Measurements from ENCODE around the gene NUDT14. TPM values are rescaled to one million over a fixed set of nuclear protein-coding genes. Genes with fewer than 3 reads are reported as not detected.

NUDT14 gene
- total RNA-seq, 1 donor from 2014 or later = 11.5 TPM

DNA sequence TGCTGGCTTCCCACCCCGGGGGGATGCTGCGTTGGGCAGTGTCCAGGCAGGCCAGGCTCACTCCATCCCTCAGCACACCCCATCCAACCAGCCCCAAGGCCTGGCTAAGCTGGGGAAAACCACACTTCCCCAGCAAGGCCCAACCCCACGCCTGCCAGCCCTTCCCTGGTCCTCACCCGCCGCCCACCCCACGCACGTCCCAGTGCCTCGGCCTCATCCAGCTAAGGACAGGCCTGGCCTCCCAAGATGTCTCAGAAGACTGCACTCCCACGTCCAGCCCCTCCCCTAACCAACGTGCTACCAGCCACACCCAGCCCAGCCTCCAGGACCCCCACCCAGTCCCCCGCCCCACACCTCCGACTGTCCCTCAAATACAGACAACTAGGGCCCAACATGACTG lies 22.3 kb downstream of the NUDT14 start:
- DNase-seq = no peak

DNA sequence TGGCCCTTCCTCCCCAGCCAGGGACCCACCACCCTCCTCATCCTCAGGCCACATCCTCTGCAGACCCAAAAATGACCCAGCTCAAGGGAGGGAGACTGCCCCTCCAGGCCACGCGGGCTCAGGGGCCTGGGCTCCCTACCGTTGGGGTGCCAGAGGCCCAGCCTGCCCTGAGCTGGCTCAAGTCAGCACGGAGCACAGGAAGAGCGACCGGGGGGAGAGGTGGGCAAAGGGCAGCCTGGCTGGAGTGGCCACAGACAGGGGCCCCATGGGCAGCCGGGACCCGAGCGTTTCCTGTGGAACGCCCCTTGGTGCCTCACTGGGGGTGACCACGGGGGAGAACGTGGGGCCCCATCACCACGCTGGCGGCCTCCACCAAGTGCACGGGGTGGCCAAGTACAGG lies 23.2 kb downstream of the NUDT14 start:
- DNase-seq = no peak

DNA sequence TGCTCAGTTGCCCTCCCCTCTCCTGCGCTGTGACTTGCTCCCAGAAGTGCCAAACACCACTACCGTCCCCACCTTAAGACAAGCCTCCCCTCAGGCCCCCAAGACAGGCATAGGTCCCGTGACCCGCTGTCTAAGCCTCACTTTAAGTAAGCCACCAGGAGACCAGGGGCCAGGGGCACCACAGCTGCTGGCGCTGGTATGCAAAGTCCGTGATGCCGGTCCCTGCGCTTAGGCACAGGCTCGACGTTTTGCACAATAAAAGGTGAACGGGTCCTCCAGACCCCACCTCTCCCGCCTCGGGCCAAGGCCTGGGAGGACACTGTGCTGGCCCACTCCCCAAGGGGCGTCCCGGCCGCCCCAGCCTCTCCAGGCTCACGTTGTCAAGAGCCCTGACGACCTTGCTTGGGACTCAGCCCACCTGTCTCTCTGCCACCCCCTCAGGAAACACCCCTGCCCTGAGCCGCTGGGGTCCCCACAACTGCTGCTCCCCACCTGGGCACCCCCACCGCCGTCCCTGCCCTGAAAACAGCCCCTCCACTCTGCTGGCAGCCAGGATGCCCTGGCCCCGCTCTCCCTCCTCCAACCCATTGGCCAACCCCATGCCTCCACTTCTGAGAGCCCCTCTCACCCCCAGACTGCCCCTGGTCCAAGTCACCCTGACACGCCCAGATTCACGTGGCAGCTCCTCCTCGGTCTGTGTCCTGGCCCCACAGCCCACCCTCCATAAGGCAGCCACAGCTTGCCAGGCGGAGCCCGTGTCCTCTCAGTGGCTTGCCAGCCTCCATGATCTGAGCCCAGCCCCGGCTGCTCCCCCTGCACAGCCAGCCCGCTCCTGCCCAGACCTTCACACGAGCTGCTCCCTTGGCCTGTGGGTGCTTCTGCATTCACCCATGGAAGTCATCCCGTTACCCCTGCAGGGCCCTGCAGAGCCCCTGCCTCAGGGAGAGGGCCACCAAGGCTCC lies 24.4 kb downstream of the NUDT14 start:
- no peak for DNase-seq

DNA sequence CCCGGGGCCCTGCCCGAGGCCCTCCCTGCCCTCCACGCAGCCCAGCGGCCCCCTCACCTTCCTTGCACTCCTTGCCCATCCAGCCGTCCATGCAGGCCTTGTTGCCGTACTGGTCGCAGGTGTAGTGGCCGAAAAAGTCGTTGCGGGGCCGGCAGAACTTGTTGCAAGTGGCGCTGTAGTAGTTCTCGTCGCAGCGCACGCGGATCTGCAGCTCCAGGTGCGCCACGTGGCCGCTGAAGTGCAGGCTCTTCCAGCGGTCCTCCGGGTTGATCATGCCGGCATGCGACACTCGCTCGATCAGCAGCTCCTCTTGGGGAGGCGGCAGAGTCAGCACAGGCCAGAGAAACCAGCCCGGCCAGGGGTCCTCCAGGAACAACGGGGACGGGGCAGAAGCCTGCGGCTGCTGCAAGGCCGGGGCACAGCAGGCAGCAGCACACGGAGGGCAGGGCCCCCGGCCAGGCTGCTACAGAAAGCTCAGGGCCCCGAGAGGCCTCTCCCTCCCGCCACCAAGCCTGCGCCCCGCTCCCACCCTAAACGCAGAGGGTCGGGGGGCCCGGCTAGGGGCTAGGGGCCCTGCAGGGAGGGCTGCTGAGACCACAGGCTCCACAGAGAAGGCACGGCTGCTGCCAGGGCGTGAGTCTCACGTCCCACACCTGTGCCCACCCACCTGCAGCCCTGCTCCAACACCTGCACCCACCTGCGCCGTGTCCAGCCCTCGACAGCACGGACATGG lies 25.3 kb downstream of the NUDT14 start:
- DNase-seq = no peak

DNA sequence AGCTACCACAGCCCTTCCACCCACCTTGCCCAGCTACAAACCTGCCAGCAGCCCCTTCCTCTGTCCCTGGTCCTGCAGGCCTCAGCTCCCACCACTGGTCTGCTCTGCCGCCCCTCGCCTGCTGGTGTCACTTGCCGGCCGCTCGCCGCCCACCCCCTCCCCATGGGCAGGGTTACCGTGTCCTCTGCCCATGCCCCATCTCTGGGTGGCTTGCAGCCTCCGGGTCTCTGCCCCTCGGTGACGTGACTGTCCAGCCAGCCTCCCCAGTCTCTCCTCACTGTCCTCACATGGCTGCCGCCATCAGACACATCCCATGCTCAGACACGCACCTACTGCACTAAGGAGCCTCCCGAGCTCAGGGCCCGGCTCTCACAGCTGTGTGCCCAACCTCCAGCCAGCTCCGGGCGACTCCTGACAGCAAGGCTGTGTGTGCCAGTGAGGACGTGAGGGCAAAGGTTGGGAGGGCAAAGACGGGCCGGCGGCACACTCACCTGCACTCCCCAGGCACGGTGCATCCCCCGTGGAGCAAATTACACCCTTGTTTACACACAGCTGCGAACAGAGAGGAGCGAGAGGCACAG lies 26.0 kb downstream of the NUDT14 start:
- no peak for DNase-seq

DNA sequence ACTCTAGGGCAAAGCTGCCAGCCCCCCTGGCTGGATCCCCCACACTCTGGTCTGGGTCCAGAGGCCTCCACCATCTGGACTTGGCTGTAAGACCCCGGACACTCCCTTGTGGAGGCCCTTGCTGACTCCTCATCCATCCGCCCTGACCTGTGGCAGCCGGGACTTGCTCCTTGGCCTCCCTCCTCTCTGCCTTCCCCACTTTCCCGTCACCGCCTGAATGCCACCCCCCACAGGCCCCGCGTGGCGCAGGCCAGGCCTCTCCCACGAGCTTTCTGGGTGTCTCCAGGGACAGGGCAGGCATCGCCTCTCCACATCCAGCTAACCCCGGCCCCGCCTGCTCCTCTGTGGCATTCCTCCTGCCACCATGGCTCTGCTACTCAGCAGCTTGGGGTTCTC lies 26.6 kb downstream of the NUDT14 start:
- DNase-seq = no peak

DNA sequence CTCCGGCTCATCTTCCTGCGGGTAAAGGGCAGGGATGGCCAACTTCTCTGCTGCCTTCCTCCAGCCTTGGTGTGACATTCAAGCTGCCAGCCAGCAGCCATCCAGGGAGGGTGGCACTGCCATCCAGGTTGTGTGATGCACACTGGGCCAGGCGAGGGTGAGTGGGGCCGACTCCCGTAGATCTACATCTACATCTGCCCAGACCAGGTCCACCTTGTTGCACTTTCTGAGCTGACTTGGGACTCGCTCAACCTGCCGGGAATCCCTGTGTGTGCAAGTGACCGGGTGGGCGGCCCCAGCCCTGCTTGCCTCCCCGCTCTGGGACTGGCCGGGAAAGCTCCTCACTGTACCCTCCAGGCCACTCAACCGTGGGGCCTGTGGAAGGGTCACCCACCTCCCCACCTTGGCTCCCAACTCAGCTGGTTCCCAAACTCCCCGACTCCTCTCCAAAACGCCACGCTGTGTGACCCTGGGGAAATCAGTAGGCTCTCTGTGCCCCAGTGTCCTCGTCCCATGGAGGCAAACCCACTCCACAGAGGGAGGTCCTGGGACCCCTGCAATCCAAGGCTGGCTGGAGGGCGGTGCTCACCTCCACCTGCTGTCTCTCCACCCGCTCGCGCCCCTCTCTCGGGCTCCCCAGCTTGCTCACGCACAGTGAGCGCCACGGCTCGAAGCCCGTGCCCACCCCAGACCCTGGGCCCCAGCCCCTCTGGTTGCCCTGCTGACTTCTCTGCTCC lies 27.2 kb downstream of the NUDT14 start:
- no peak for DNase-seq

DNA sequence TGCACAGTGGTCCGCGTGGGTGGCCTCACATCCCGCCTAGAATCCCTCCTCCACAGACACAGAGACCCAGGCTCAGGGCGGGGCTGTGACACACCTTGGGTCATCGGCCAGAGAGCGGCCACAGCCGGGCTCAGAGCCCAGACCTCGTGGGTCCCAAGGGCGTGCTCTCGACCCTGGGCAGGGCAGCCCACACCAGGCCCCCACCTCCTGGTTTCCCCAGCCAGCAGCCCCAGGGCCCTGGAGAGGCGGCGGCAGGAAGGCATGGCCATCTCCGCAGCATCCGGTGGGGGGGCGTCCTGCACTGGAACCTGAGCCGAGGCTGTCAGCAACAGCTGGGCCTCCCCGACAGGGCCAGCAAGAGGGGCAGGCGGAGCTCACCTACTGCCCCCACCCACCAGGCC lies 27.8 kb downstream of the NUDT14 start:
- DNase-seq = peak; percentile 64

DNA sequence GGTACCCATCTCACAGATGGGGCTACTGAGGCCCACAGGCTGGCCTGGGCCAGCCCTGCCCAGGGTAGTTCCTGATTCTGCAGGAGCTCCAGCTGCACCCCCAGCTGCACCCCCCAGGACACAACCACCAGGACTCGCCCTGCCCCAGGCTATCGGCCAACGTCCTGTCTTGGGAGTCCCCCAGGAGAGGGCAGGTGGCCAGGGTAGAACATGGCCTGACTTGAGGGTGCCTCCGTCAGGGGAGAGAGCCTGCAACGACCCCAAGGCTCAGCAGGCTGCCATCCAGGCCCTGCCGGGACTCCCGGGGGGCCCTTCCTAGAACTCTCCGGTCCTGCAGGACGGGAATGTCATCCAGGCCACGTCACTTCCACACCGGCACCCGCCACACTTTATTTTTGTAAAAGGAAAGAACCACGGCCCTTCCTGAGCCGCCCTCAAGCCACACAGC lies 28.3 kb downstream of the NUDT14 start:
- DNase-seq = no peak

DNA sequence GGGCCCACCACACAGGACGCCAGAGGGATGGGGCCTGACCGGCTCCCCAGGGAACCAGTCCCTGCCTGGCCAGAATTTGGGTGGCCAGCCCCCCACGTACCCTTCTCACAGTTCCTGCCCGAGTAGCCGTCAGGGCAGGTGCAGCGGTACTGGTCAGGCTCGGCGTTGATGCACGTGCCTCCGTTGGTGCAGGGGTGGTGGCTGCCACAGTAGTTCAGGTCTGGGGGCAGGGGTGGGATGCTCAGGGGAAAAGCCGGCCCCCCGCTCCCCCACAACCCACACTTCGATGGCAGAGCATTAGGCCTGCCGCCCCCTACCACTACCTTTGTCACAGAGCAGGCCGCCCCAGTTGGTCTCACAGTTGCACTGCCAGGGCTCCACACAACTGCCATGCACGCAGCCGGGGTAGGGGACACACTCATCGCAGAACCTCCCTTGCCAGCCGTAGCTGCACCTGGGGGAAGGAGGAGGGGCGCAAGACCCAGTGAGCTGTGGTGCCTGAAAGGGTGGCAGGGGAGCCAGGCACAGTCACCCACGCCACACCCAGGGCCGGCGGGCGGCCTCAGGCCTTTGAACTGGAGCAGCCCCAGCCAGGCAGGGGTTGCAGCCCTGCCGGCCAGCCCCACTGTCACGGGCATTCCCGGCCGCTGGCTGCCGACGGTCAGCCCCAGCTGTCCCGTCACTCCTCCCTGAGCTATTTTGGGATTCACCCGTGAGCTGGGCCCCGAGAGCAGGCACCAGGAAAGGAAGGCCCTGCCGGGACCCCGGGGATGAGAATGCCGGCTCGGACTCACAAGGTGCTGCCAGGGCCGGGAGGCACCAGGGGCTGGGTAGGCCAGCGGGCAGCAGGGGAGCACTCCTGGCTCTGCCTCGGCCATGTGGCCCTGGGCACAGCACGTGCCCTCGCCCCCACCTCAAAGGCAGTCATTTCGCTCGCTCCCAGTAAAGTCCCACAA lies 29.0 kb downstream of the NUDT14 start:
- DNase-seq = peak; percentile 82

DNA sequence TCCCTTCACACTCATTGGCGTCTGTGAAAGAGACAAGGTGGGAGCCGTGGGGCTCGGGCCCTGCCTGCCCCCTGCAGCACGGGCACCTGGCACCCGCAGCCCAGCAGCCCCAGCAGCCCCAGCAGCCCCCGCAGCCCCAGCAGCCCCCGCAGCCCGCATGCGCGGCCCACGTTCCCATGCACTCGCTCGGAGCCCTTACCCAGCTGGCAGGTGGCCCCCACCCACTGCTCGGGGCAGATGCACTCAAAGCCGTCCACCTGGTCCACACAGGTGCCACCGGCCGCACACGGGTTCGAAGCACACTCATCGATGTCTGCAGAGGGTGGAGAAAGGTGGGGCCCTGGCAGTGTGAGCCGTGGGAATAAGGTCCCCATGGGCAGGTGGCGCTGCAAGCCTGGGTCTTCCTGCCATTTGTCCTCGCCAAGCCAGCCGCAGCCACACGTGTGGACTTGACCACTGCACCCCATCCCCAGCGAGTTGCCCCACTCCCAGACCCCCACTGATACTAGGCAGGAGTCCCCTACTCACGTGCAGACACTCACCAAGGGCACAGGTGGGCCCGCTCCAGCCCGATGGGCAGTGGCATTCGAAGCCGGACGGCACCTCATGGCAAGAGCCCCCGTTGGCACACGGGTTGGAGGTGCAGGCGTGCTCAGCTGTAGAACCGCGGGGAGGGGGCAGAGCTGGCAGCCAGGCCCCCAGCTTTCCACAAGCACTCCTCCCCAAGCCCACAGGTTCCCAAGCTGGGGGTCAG lies 29.9 kb downstream of the NUDT14 start:
- no peak for DNase-seq

DNA sequence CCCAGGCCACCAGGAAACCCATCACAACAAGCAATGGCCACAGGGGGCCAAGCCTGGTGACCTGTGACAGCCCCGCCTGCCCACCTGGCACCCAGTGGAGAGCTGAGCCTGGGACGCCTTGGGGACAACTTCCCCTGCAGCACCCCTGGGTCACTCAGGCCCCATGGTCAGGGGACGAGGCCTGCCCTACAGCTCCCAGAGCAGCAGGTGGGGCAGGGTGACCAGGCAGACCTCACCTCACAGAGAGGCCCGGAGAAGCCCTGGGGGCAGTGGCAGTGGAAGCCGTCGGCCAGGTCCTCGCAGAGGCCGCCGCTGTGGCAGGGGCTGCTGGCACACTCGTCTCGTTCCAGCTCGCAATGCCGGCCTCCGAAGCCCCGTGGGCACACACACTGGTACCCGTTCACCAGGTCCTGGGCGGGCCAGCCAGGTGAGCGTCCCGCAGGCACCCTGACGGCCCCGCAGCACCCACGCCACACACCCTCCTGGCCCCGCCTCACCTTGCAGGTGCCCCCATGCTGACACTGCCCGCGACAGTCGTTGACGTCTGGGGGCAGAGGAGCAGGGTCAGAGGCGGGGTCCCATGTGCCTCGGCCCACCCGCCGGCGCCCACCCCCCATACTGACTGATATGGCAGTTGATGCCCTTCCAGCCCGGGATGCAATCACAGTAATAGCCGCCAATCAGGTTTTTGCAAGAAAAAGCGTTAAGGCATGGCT lies 30.6 kb downstream of the NUDT14 start:
- no peak for DNase-seq

DNA sequence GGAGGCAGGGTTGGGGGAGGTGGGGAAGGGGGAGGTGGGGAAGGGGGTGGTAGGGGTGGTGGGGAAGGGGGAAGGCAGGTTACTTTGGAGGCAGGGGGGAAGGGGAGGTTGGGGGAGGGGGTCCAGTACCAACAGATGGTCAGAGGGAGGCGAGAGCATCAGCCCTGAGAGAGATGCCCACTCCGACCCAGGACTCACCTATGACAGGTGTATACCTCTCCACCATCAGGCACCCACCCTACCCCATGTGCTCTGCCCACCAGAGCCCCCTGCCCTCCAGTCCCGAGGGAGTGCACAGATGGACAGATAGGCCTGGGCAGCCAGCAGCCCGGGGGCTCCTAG lies 31.1 kb downstream of the NUDT14 start:
- no peak for DNase-seq

DNA sequence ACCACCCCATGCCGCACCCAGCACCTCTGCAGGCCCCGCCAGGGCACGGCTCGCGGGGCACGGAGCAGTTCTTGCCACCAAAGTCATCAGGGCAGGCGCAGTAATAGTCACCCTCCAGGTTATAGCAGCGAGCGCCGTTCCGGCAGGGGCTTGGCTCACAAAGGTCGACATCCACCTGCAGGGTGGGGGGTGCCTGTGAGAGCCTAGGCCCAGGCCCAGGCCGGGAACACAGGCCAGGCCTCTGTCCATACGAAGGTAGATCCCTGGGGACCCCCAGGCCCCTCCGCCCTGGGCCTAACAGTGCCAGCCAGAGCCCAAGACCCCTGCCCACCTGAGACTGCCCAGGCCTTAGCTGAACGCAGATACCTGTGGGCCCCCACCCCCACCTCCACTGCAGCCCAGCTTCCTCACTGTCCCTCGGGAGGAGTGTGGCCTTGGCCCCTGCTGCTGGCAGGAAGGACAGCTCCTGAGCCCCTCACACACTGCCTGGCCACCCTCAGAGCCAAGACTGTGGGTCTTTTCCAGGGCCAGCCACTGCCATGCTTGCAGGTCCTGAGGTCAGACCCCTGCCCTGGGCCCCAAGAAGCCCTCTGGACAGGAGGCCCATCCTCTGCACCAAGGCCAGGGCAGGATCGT lies 31.8 kb downstream of the NUDT14 start:
- no peak for DNase-seq

DNA sequence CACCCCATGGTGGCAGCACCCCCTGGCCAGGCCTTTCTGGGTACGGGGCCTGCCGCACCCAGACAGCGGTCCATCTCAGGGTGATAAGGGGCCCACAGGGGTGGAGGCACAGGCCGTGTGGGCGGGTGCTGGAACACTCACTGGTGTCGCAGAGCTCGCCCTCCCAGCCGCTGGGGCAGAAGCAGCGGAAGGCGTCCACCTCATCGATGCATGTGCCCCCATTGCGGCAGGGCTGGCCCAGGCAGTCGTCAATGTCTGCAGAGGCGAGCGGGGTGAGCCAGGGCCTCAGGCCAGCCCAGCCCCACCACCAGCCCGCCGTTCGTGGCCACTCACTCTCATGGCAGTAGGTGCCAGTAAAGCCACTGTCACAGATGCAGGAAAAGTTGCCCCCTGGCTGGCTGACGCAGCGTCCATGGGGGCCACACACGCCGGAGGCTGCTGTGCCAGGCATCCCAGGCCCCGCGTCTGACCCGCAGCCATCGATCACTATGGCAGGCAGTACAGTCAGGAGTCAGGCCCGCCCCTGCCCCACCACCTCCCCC lies 32.4 kb downstream of the NUDT14 start:
- no peak for DNase-seq

DNA sequence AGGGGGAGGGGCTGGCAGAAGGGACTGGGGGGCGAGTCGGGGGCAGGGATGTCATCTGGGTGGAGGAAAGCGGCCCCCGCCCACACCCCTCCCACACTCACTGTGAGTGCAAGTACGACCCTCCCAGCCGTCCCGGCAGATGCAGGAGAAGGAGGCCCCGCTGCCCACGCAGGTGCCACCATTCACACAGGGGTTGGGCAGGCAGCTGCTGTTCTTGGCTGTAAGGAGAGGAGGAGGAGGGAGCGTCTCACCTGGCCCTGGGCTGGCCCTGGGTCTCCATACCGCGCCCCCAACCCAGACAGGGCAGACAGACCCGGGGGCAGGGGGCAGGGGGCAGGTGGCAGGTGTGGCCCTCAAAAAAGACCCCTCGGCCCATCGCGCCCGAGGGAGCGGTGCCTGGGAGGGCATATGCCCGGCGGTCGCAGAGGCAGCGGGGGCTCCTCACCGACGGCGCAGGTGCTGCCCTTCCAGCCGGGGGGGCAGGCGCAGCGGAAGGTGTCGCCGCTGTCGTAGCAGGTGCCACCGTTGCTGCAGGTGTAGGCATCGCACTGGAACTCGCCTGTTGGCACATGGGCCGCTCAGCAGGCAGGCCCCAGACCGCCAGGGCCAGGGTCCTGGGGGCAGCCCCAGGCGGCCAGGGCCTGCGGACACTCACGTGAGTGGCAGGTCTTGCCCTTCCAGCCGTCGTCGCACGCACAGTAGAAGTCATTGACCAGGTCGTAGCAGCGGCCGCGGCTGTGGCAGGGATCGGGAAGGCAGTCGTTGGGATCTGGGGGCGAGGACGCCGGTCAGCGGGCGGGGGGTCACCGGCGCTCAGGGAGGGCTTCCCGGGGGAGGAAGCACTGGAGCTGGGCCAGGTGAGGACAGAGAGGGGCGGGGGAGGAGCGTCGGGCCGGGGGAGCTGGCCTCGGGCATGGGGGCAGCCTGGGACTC lies 33.2 kb downstream of the NUDT14 start:
- DNase-seq = no peak

DNA sequence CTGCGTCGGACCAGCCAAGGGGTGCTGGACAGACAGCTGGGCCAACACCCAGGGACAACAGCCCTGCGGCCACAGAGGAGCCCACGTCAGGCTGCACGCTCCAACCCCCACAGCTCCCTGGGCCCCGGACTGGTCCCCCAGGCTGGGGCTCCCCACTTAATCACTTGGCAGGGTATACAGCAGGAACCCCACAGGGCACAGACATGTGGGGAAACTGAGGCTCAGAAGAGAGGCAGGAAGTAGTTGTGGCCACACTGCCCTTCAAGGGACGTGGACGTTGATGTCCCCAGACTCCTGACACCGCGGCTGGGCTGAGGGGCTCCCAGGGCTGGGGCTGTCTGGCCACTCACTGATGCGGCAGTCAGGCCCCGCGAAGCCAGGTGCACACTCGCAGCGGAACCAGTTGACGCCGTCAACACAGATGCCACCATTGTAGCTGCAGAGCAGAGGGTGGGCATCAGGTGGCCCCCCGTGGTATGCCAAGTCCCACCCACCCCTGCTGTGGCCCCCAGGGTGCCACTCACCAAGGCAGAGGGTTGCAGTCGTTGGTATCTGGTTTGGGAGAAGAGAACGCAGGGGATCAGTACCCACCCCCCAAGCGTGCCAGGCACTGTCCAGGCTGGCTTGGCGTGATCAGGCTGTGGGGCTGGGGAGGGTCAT lies 34.0 kb downstream of the NUDT14 start:
- no peak for DNase-seq
